AG08396 (cell line): ENCODE measurements around the gene PPIL4.
"Not testable (repeated sequence)": the region's sequence is repeated elsewhere in the genome, so short reads cannot be mapped to it uniquely, and the experiment has no call there.

Source experiments
- DNase-seq: peaks from one replicate; pipeline ENCODE4 v3.0.0; 2012; ENCODE audit warnings: low spot score, mixed read lengths

Gene PPIL4

DNA sequence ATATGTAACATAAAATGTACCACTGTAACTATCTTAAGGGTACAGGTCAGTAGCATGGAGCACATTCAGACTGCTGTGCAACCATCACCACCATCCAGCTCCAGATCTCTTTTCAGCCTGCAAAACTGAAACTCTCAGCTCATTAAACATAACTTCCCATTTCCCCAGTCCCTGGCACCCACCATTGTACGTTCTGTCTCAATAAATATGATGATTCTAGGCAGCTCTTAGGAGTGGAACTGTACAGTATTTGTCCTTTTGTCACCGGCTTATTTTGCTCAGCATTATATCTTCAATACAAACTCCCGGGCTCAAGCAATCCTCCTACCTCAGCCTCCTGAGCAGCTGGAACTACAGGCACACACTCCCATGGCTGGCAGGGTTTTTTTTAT, 62.5 kb downstream of the PPIL4 start:
- DNase-seq = no peak

DNA sequence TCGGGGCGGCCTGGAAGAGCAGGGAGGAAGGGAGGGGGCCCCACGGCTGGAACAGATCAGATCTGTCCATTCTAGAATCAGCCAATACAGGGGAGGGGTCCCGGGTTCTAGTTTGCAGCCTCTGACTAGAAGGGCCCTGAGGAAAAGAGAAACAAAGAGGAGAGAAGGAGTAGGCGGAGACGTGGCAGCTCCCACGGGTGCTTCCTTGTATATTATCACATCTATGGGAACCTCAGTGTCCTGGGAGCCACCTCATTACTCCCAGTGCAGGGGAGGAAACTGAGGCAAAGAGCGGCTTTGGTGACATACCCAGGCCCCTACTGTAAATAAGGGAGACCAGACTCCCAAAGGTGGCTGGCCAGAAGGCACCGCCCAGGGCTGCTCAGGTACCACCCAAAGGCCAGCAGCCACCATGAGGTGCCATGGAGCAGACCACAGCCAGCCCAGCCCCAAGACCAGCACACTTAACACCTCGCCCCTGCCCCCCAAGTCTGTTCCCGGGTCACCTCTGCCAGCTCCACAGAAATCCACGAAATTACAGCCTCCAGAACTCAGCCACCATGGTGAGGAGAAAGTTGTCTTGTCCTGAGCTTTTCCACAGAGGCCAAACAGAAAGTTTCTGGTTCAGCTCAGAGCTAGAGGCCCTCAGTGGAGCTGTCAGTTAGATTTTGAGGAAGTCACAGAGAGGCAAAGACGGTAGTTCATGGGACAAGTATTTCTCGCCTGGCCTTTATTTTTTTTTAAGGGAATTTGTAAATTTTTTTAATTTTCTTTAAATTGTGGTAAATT, 63.1 kb downstream of the PPIL4 start:
- no peak for DNase-seq

DNA sequence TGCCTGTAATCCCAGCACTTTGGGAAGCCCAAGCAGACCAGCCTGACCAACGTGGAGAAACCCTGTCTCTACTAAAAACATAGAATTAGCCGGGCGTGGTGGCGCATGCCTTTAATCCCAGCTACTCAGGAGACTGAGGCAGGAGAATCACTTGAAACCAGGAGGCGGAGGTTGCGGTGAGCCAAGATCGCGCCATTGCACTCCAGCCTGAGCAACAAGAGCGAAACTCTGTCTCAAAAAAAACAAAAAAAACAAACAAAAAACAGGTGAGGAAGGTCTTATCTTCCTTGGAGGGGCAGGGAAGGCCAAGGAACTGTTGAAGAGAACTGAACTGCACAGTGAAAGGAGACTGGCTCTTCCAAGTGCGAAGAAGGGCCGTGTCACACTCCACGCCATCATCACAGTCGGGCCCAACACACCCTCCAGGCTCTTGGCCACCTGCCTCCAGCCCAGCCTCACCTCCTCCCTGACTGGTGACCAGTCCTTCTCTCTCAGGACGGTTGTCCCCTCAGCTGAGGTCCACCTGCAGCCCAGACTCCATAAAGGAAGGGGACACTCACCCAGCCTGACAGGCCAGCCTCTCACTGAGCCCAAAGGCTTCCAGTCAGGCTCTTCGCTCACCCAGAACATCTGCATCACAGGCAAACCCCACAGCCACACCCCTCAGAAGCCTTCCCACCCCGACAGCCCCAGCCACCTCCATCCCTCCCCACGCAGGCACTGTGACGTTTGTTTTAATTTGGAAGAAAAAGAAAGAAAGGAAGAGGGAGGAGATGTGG, 65.2 kb downstream of the PPIL4 start:
- no peak for DNase-seq

DNA sequence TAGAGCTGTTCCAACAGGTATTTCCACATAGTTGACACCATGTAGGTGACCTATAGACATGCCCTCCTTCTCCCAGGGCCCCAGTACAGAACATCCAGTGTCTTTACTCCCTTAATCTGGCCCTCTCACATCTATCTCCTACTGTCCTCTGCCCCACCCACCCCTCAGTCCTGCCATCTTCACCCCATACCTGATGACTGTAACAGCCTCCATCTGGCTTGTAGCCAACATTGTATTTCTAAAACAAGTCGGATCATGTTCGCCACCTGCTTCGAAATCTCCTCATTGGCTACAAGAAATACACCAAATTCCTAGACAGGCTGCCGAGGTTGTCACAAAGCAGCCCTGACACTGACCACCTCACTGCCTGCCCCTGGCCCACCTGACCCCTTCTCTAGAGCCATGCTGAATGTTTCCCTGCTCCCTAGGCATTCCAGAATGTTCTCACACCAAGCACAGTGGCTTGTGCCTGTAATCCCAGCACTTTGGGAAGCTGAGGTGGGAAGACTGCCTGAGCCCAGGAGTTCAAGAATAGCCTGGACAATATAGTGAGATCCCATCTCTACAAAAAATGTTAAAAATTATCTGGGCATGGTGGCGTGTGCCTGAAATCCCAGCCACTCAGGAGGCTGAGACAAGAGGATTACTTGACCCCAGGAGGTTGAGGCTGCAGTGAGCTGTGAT, 67.1 kb downstream of the PPIL4 start:
- DNase-seq = no peak

DNA sequence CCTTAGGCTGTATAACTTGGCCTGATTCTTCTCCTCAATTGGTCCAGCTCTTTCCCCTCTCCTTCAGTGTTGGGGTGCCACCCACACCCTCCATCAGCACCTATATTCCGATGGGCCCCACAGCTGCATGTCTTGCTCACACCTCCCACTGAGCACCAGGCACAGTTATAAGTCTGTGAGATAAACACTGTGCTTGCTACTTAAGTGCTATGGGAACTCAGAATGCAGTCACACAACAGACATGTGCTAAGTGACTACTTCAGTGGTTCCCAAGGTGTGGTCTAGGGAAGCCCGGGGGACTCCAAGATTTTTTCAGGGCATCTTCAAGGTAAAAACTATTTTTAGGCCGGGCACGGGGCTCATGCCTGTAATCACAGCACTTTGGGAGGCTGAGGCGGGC, 68.3 kb downstream of the PPIL4 start:
- DNase-seq = no peak

DNA sequence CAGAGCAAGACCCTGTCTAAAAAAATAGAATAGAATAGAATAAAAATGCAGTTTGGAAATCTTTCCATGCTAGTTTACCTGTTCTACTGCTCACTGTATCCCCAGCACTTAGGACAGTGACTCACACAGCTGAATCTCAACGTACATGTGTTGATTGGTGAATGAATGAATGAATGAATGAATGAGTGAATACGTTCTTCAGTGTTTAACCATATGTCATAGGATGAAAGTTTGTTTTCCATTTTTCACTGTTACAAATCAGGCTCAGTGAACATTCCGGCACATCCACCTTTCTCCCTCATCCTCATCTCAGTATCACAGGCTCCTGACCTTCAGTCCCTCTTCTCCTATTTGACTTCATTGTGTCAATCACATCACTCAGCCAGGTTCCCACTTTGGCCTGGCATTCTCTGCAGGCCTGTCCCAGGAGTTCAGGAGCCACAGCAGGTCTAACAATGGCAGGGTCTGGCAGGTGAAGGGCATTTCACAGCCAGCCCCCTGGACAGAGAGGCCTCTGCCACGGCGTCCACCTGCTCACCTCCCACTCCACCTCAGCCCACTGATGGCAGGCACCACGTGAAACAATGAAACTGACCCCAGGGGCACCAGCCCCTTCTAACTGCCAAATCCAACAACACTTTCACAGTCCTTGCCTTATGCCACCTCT, 68.9 kb downstream of the PPIL4 start:
- DNase-seq = no peak

DNA sequence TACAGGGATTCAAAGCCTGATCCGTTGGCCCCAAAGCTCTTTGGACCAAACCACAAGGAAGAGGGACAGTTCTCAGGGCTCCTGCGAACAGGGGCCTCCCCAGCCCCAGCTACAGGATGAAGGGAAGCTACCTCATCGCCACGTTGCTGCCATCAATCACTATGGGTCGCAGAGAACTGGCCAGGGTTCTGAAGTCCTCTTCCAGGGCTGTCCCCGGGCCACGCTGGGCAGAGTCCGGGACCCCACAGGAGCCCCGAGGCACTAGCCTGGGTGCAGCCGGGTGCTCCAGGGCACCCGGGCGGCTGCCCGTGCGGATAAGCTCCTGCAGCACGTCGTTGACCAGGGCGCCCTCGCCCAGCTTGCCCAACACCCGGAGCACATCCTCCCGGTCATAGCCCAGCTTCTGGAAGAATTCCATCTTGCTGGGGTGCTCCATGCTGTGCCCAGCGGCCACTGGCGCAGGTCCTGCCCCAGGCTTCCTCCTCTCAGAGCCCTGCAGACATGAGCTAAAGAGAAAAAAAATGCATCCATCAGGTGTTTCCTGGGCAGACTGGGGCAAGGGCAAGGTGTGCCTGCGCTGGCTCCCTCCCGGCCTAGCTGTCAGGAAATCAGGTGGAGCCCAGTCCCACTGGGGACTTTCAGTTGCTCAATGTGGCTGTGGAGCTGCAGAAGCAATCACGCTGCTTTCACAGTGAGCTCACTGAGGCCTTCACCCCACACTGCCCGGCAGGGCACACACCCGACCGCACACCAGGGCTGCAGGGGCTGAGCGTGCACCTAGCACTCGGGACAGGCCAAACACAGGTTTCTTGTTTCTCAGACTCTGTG, 71.5 kb downstream of the PPIL4 start:
- no peak for DNase-seq

DNA sequence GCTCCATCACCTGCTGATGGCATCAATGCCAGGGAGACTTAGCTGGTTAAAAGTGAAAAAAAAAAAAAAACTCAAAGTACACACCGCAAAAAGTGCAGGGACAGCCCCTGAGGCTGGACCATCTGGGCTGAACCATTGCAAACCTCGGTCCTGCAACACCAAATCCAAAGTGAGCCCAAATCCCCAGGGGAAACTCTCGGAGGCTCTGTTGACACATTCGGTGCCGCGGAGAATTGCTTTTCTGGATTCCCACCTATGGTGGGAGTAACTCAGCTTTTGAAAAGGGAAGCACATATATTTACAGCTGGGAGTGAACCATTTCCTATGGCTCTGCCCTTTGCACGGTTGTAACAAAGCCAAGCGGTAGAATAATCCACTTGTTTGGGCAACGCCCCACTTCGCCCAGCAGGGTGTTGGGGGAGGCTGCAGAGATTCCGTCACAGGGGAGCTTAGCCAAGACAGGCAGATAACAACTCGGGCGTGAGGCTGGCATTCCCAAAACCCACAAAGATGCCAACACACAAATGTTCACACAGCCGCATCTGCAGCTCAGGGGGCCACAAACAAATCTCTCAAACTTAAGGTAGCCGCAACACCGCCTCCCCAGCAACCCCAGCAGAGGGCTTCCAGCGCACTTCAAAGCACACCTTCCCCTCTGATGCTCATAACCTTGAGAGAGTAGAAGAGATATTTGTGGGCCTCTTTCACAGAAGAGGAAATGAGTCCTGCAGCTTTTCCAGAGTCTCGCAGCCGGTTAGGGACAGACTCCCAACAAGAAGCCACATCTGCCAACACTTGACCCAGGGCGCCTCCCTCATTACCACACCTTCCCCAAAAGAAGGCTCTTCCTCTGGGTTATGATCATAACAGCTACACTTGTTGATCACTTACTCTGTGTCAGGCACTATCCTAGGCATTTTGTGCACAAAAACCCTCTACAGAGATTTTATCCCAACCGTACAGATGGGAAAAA, 72.5 kb downstream of the PPIL4 start:
- DNase-seq = no peak

DNA sequence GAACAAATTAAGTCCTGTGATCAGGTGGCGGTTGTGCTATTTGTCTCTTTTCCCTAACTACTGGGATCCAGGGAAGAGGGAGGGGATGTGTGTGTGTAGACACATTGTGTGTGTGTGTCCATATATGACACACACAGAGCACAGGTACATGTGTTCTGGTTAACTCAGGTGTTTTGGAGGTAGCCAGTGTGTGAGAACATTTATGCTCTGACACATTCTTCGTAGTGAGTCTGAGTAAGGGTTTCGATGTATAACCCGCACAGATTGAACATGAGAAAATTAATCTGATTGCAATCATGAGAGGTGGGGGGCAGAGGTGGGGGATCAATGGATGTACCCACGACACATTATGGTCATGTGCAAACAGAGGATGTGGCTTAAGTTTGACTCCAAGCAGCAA, 73.6 kb downstream of the PPIL4 start:
- DNase-seq = no peak

DNA sequence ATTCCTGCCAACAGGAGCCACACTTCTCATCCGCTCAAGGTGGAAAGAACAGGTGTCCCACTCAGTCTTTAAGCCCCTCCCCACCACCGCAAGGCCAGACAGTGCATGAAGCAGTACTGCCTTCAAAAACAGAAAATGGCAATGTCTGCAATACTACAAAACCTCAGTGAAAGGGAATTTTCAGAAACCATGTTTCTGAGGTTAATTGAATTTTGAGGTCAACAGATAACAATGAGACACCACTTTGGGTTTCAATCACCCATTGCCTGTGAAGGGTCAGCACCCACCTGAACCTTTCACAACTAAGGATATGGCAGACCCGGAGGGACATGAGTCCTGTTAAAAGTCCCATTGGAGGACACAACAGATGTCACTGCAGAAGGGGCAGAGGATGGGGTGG, 74.0 kb downstream of the PPIL4 start:
- no peak for DNase-seq

DNA sequence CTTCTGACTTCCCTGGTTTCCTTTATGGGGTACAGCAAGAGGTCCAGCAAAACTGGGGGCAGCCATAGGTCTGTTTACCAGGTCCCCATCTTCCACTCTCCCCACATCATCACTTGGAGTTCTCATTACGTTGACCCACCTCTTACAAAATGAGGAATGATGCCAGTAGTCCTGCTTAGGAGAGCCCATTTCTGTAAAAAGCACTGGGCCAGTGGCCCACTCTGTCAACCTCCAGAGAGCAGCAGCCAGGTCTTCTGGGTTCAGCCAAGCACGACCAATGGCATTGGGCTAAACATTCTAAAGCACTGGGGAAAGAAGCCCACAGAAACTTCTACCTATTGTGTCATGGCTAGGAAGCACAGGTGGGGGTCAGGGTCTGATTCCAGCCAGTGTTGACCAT, 74.9 kb downstream of the PPIL4 start:
- no peak for DNase-seq

DNA sequence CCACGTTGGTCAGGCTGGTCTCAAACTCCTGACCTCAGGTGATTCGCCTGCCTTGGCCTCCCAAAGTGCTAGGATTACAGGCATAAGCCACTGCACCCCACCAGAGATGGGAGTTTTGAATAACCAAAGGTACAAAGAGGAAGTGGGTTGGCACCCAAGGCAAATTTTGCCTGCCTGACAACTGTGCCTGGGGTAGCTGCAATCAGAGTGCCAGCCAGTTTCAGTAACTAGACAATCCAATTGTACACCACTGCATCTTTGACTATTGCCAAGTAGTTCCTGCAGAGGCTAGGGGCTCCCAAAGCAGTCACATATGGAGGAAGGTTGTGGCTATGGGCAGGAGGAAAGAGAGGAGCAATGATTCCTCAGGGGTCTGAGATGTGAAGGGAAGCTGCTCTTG, 77.7 kb downstream of the PPIL4 start:
- no peak for DNase-seq

DNA sequence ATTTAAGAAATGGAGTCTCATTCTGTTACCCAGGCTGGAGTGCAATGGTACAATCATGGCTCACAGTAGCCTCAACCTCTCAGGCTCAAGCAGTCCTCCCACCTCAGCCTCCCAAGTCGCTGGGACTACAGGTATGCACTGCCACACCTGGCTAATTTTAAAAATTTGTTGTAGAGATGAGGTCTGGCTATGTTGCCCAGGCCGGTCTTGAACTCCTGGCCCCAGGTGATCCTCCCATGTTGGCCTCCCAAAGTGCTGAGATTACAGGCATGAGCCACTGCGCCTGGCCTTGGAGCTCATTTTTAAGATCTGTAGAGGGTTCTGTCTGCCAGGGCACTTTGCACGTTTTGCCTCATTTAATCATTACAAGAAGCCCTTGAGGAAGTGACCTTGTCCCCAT, 78.6 kb downstream of the PPIL4 start:
- no peak for DNase-seq

DNA sequence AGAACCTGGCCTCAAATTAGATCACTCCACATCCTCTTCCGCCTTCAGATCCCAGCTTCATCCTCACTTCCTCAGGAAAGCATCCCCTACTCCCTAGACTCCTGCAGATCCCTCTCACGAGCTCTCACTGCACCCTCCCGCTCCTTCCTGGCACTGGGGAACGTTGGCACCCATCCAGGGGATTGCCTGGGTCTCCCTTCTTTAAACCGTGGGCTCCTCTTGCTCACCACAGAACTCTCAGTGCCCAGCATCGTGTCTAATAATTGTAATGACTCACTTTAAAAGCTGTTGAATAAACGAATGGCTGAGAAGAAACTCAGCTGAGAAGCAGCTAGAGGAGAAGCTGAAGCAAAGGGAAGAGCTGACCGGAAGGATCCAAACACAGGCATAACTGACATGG, 81.4 kb downstream of the PPIL4 start:
- no peak for DNase-seq

DNA sequence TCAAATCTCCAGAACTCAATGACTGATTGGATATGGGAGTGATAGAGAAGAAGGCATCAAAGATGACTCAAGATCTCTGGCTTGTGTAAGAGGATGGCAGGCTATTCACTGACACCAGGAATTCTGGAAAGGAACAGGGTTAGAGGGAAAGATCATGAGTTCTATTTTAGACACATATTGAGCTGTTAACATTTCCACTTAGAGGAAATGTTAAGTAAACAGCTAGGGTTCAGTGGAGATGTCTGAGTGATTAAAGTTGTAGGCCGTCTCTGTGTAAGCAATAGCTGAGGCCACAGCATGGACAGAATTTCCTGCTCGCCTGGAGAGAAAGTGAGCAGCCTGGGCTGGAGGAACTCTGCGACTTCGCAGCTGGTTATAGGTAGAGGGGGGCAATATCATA, 82.1 kb downstream of the PPIL4 start:
- no peak for DNase-seq

DNA sequence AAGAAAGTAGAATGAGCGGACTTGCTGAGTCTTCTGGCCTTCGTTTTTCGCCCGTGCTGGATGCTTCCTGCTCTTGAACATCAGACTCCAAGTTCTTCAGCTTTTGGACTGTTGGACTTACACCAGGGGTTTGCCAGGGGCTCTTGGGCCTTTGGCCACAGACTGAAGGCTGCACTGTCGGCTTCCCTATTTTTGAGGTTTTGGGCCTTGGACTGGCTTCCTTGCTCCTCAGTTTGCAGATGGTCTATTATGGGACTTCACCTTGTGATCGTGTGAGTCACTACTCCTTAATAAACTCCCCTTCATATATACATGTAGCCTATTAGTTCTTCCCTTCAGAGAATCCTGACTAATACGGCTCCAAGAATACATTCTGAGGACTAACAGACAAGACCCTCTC, 83.1 kb downstream of the PPIL4 start:
- DNase-seq = not testable (repeated sequence)

DNA sequence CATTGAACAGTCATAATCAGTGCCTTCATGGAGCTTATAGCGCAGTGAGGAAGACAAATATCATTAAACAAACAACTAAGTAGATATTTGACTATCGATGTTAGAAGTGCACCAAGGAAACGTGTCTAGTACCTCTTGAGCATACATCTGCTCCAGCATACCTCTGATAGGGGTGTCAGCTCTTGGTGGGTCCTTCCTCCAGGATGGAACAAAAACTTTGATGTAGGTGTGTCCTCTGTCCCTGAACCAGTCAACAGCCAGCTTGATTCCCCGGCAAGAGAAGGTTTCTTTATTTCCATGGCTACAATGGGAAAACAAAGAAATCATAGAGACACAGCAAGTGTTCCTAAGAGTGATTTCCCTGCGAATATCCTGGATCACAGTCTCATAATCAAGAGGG, 84.2 kb downstream of the PPIL4 start:
- DNase-seq = no peak

DNA sequence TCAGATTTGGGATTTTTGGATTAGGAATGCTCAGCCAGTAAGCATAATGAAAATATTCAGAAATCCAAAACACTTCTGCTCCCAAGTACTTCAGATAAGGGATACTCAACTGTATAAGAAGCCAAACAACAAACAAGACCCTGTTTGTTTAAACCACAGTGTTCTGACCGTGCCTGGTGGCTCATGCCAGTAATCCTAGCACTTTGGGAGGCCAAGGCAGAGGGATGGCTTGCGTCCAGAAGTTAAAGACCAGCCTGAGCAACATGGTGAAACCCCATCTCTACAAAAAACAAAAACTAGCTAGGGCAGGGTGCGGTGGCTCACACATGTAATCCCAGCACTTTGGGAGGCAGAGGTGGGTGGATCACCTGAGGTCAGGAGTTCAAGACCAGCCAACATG, 85.6 kb downstream of the PPIL4 start:
- not testable (repeated sequence) for DNase-seq

DNA sequence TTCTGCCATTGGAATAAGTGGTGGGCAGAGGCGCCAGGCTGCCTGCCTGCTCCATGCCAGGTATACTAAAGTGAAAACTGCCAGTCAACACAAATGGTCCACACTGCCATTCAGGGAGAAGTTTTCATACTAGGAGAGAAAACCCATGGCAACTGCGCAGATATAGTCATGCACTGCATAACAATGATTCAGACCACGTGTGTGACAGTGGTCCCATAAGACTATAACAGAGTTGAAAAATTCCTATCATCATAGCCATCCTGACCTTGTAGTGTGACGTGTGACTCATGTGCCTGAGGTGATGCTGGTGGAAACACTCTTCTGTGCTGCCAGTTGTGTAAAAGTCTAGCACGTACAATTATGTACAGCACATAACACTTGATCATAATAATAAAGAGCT, 86.1 kb downstream of the PPIL4 start:
- DNase-seq = no peak

DNA sequence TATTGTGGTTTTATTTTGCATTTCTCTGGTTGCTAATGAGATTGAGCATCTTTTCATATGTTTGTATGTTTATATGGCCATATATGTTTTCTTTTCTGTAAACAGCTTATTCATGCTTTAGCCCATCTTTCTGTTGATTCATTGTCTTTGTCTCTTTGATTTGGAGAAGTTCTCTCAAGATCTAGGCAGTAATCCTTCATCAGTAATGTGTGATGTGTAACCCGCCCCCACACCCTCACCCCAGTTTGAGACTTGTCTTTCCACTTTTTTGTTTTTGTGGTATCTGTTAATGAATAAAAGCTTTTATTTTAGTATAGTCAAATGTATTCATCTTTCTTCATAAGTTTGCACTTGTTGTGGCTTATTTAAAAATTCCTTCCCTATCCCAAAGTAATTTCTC, 87.0 kb downstream of the PPIL4 start:
- no peak for DNase-seq
